ENCODE results near the gene MARF1. TPM values are rescaled to one million over a fixed set of nuclear protein-coding genes. Genes with fewer than 3 reads are reported as not detected.
A peak's percentile ranks its signal among the peaks of the same experiment; 100 is the strongest.

The MARF1 gene
- total and polyA plus RNA-seq, 3 experiments from 2014 or later: 16.9 to 75.3 (median 69.0) TPM

DNA sequence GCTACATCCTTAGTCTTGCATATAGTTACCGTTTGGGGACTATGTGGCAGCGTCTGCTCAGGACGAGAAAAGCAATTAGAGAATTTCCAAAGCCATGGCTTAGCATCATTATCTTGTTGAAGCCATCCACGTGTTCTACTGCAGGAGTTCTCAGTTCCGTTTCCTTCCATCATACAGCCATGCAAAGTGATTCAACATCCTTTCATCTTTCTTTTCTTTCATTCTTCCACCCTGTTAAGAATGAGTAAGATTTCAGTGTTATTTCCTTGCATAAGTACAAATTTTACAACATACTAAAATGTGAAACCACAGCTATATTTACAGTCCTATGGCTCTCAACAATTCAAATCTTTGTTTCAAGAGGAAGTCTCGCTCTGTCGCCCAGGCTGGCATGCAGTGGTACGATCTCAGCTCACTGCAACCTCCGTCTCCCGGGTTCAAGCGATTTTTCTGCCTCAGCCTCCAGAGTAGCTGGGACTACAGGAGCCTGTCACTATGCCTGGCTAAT lies 3.8 kb downstream of the MARF1 start:
- peak in 1 of 5 donors; percentile 46 for DNase-seq
- CTCF ChIA-PET: no interaction called here
- Histone ChIP-seq H3K4me1 (ENCODE audit: insufficient read depth, low read length) (peaks cover 65% of the 10 kb centered on the region), H3K36me3 (ENCODE audit: insufficient read depth, low read length) (peaks cover 30% of the 10 kb centered on the region), H3K27me3 (ENCODE audit: insufficient read depth, low read length, poor library complexity, severe bottlenecking) (no peaks in the 10 kb centered on the region), H3K9me3 (ENCODE audit: low read length) (no peaks in the 10 kb centered on the region), H3K4me3 (ENCODE audit: low read length) (no peak overlapping the region), H3K27ac (ENCODE audit: low read depth, low read length) (no peak overlapping the region)
- peak overlapping the region; percentile 1 to 88 (median 84) for H3K27ac Mint-ChIP-seq
- POLR2A ChIA-PET: interaction anchor here (0.6 kb wide), 1 partner anchor 20 kb away, joined by 12 read pairs; no protein-coding TSS in a partner anchor
- no peaks in the 10 kb centered on the region for H3K27me3 Mint-ChIP-seq
- H3K36me3 Mint-ChIP-seq: peaks cover 0 to 68% (median 20%) of the 10 kb centered on the region in 3 donors
- no peaks in the 10 kb centered on the region for H3K9me3 Mint-ChIP-seq
- H3K4me3 Mint-ChIP-seq: peak overlapping the region; percentile 37 to 66 (median 46)
- H3K4me1 Mint-ChIP-seq: peaks cover 66 to 84% (median 67%) of the 10 kb centered on the region in 3 donors

DNA sequence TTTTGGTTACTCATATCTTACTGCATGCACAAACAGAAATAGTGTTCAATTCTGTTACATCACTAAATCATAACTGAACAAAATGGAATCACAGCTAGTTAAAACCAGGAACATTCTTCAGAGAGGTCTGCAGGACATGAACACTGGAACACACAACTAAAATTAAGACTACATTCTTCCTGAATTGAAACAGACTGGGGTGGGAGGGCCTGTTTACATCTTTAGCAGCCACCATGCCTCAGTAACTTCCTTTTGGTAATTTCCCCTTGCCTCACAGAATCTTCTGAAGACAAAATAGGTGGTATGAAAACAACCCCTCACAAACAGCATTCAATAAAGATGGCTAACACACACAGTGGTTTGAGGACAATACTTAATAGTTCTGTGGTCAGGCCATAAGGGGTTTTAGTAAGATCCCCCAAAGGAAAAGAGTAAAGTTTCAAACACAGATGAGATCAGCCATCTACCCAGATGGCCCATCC lies 6.5 kb downstream of the MARF1 start:
- Mint-ChIP-seq H3K4me1 (peaks cover 56 to 87% (median 58%) of the 10 kb centered on the region in 3 donors), H3K9me3 (no peaks in the 10 kb centered on the region), H3K4me3 (peak overlapping the region; percentile 21 to 68 (median 60)), H3K27me3 (no peaks in the 10 kb centered on the region), H3K36me3 (peaks cover 18 to 84% (median 34%) of the 10 kb centered on the region in 3 donors), H3K27ac (peak overlapping the region; percentile 77 to 92 (median 92))
- Histone ChIP-seq H3K36me3 (ENCODE audit: insufficient read depth, low read length) (peaks cover 50% of the 10 kb centered on the region), H3K4me3 (ENCODE audit: low read length) (peak overlapping the region; percentile 16), H3K27me3 (ENCODE audit: insufficient read depth, low read length, poor library complexity, severe bottlenecking) (no peaks in the 10 kb centered on the region), H3K9me3 (ENCODE audit: low read length) (no peaks in the 10 kb centered on the region), H3K4me1 (ENCODE audit: insufficient read depth, low read length) (peaks cover 49% of the 10 kb centered on the region), H3K27ac (ENCODE audit: low read depth, low read length) (peak overlapping the region; percentile 13)
- POLR2A ChIA-PET: no interaction called here
- DNase-seq: peak in 2 of 5 donors; percentile 20 to 66
- CTCF ChIA-PET: no interaction called here

DNA sequence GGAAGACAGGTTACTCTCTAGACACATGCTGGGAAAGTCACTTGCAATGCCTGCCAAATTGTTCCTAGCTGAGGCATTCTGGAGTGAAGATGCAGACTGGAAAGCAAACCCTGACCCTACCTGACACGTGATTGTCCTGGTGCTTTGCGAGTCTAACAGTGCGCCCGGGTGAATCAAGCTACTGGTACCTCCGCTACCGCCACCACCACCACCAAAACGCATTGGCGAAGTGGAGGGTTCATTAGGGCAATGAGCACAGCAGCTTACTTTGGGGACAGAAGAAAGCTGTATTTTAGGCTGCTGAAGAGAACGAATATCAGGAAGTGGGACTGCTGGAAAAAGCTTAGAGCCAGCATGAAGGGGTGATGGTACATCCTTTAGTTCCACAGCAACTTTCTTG lies 7.0 kb downstream of the MARF1 start:
- peaks cover 18 to 86% (median 36%) of the 10 kb centered on the region in 3 donors for H3K36me3 Mint-ChIP-seq
- peak overlapping the region in 5 of 7 donors; percentile 39 to 68 (median 64) for H3K4me3 Mint-ChIP-seq
- Histone ChIP-seq H3K27ac (ENCODE audit: low read depth, low read length) (no peak overlapping the region), H3K36me3 (ENCODE audit: insufficient read depth, low read length) (peaks cover 50% of the 10 kb centered on the region), H3K4me3 (ENCODE audit: low read length) (no peak overlapping the region), H3K27me3 (ENCODE audit: insufficient read depth, low read length, poor library complexity, severe bottlenecking) (no peaks in the 10 kb centered on the region), H3K4me1 (ENCODE audit: insufficient read depth, low read length) (peaks cover 43% of the 10 kb centered on the region), H3K9me3 (ENCODE audit: low read length) (no peaks in the 10 kb centered on the region)
- no peaks in the 10 kb centered on the region for H3K9me3 Mint-ChIP-seq
- no peak for DNase-seq
- H3K27ac Mint-ChIP-seq: peak overlapping the region; percentile 77 to 92 (median 92)
- ChIA-PET POLR2A (no interaction called here), CTCF (no interaction called here)
- peaks cover 51 to 85% (median 54%) of the 10 kb centered on the region in 3 donors for H3K4me1 Mint-ChIP-seq
- no peaks in the 10 kb centered on the region for H3K27me3 Mint-ChIP-seq

DNA sequence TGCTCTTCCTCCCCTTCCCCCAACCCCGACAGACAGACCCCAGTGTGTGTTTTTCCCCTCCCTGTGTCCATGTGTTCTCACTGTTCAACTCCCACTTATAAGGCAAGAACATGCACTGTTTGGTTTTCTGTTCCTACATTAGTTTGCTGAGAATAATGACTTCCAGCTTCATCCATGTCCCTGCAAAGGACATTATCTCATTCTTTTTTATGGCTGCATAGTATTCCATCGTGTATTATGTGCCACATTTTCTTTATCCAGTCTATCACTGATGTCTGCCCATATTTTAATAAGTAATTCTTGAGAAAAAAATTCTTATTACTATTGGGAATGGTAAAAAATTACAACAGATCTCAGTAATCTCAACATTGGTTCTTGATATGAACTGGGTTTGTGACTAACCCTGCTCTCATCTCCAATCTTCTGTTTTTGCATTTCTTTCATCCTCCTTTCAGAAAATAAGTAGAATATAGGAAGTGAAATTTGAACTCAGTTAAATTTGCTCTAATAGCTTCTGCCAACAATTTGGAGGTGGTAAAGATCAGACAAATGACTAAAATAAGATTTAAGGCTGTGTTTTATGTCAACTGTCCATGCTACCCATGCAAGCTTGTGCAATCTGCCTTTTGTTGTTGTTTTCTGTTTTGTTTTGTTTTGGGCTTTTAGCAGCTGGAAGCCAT lies 11.1 kb downstream of the MARF1 start:
- no peak for DNase-seq
- Mint-ChIP-seq H3K9me3 (no peaks in the 10 kb centered on the region), H3K27me3 (no peaks in the 10 kb centered on the region), H3K4me3 (no peak overlapping the region), H3K36me3 (peaks cover 23 to 86% (median 28%) of the 10 kb centered on the region in 3 donors), H3K4me1 (peaks cover 24 to 64% (median 31%) of the 10 kb centered on the region in 3 donors), H3K27ac (peak overlapping the region in 2 of 8 donors; percentile 17 to 29)
- Histone ChIP-seq H3K4me1 (ENCODE audit: insufficient read depth, low read length) (peaks cover 16% of the 10 kb centered on the region), H3K36me3 (ENCODE audit: insufficient read depth, low read length) (peaks cover 55% of the 10 kb centered on the region), H3K27me3 (ENCODE audit: insufficient read depth, low read length, poor library complexity, severe bottlenecking) (no peaks in the 10 kb centered on the region), H3K9me3 (ENCODE audit: low read length) (no peaks in the 10 kb centered on the region), H3K4me3 (ENCODE audit: low read length) (no peak overlapping the region), H3K27ac (ENCODE audit: low read depth, low read length) (no peak overlapping the region)
- POLR2A ChIA-PET: interaction anchor here (1.6 kb wide), 1 partner anchor 12 kb away, joined by 4 read pairs; no protein-coding TSS in a partner anchor
- CTCF ChIA-PET: interaction anchor here (0.9 kb wide), 1 partner anchor 11 kb away, joined by 4 read pairs; the partner anchor contains the start of gene MARF1

DNA sequence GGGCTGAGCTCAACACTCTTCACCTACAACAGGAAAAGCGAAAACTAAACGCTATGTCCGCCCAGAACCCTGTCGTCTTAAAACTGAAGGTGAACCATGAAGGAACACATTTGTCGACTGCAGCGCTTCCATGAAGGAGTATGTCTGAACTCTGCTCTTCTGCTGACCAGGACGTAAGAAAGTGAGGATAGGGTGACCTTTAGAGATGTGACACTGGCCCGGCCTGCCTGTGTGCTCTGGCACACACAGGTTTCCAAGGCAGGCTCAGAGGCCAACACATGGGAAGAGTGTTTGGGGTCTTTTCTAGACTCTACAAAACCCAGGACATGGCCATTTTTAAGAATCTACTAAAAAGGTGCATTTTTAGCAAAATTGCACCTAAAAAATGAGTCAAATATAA lies 21.1 kb downstream of the MARF1 start:
- peak overlapping the region in 2 of 8 donors; percentile 27 to 70 for H3K27ac Mint-ChIP-seq
- Histone ChIP-seq H3K4me3 (ENCODE audit: low read length) (no peak overlapping the region), H3K9me3 (ENCODE audit: low read length) (no peaks in the 10 kb centered on the region), H3K27ac (ENCODE audit: low read depth, low read length) (no peak overlapping the region), H3K36me3 (ENCODE audit: insufficient read depth, low read length) (peaks cover 76% of the 10 kb centered on the region), H3K4me1 (ENCODE audit: insufficient read depth, low read length) (no peaks in the 10 kb centered on the region), H3K27me3 (ENCODE audit: insufficient read depth, low read length, poor library complexity, severe bottlenecking) (no peaks in the 10 kb centered on the region)
- ChIA-PET POLR2A (no interaction called here), CTCF (interaction anchor here (0.9 to 1.6 kb wide), 2 partner anchors 25 to 66 kb away, joined by 3 to 4 read pairs; no protein-coding TSS in a partner anchor)
- H3K4me1 Mint-ChIP-seq: peaks cover 0 to 5% (median 0%) of the 10 kb centered on the region in 3 donors
- H3K36me3 Mint-ChIP-seq: peaks cover 12 to 90% (median 37%) of the 10 kb centered on the region in 3 donors
- no peak overlapping the region for H3K4me3 Mint-ChIP-seq
- no peaks in the 10 kb centered on the region for H3K27me3 Mint-ChIP-seq
- no peaks in the 10 kb centered on the region for H3K9me3 Mint-ChIP-seq
- no peak for DNase-seq

DNA sequence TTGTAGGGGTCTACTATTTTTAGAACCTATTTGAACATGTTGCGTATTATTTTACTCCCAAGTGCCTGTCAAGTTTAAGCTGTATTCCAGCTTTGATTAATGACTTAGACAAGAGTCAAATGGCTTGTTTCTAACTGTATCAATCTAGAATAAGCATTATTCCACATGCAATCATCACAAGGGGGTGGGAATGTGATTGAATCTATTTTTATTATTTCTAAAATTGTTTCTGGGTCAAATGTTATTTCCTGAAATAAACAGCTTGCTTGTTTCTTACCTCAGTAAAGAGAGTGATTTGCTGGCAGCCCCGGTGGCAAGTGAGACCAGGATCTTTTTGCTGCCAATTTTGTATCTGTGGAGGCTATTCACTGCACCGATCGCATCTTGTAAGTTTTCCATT lies 21.5 kb downstream of the MARF1 start:
- peaks cover 16 to 91% (median 41%) of the 10 kb centered on the region in 3 donors for H3K36me3 Mint-ChIP-seq
- ChIA-PET POLR2A (no interaction called here), CTCF (interaction anchor here (0.9 to 1.6 kb wide), 2 partner anchors 25 to 67 kb away, joined by 3 to 4 read pairs; no protein-coding TSS in a partner anchor)
- peaks cover 81% of the 10 kb centered on the region for H3K36me3 ChIP-seq (ENCODE audit: insufficient read depth, low read length)
- no peak overlapping the region for H3K27ac ChIP-seq (ENCODE audit: low read depth, low read length)
- no peak overlapping the region for H3K4me3 Mint-ChIP-seq
- no peaks in the 10 kb centered on the region for H3K9me3 Mint-ChIP-seq
- no peak overlapping the region for H3K4me3 ChIP-seq (ENCODE audit: low read length)
- H3K4me1 Mint-ChIP-seq: peaks cover 0 to 5% (median 0%) of the 10 kb centered on the region in 3 donors
- no peaks in the 10 kb centered on the region for H3K27me3 ChIP-seq (ENCODE audit: insufficient read depth, low read length, poor library complexity, severe bottlenecking)
- no peaks in the 10 kb centered on the region for H3K27me3 Mint-ChIP-seq
- peak overlapping the region in 1 of 8 donors; percentile 70 for H3K27ac Mint-ChIP-seq
- no peaks in the 10 kb centered on the region for H3K4me1 ChIP-seq (ENCODE audit: insufficient read depth, low read length)
- no peak for DNase-seq
- H3K9me3 ChIP-seq (ENCODE audit: low read length): no peaks in the 10 kb centered on the region

DNA sequence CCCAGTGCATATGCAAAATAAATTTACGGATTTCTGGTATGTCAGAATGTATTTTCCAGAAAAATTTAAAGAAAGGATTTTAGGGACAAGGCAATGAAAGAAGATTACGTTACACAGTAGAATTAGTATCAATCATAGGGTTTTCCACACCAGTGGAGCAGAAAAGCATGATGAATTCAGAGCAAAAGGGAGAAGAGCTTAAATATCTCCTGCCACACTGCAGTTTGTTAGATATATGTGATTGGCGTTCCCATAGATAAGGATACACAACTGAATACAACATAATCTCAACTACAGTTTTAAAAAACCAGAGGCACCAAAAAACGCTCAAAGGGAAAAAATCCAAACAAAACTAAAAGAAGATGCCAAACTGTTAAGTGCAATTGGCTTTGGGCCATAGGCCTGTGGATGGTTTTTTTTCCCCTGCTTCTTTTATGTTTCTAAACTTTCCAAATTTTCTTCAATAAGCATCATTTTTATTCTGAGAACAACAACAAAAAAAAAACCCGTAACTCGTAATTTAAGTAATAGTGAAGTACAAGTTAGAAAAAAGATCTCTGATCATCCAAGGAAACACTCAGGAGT lies 22.3 kb downstream of the MARF1 start:
- no peak overlapping the region for H3K4me3 ChIP-seq (ENCODE audit: low read length)
- Mint-ChIP-seq H3K9me3 (no peaks in the 10 kb centered on the region), H3K4me1 (peaks cover 0 to 3% (median 0%) of the 10 kb centered on the region in 3 donors), H3K36me3 (peaks cover 18 to 92% (median 45%) of the 10 kb centered on the region in 3 donors), H3K4me3 (no peak overlapping the region), H3K27me3 (no peaks in the 10 kb centered on the region), H3K27ac (peak overlapping the region in 1 of 8 donors; percentile 35)
- no peak overlapping the region for H3K27ac ChIP-seq (ENCODE audit: low read depth, low read length)
- H3K27me3 ChIP-seq (ENCODE audit: insufficient read depth, low read length, poor library complexity, severe bottlenecking): no peaks in the 10 kb centered on the region
- H3K4me1 ChIP-seq (ENCODE audit: insufficient read depth, low read length): no peaks in the 10 kb centered on the region
- POLR2A ChIA-PET: no interaction called here
- peaks cover 84% of the 10 kb centered on the region for H3K36me3 ChIP-seq (ENCODE audit: insufficient read depth, low read length)
- DNase-seq: no peak
- CTCF ChIA-PET: no interaction called here
- no peaks in the 10 kb centered on the region for H3K9me3 ChIP-seq (ENCODE audit: low read length)

DNA sequence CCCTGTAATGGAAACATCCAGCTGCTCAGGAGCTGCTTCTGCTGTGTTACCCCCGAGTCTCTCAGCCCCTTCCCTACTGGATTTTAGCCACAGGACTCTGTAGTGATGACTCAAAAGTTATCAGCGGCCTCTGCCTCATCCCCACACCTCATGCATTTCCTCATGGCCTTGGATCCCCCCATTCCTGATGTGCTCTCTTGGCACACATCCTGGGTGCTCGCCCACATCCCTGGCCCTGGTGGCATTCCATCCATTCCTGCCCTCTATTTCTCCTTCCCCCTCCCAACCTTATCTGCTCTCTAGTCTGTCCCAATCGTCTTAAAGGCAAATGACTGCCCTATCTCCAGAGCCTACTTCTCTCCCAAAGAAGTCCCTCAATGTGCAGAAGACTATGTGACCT lies 24.6 kb downstream of the MARF1 start:
- POLR2A ChIA-PET: no interaction called here
- Mint-ChIP-seq H3K27ac (peak overlapping the region in 5 of 8 donors; percentile 24 to 74 (median 34)), H3K27me3 (no peaks in the 10 kb centered on the region), H3K4me1 (no peaks in the 10 kb centered on the region), H3K9me3 (no peaks in the 10 kb centered on the region), H3K36me3 (peaks cover 15 to 89% (median 36%) of the 10 kb centered on the region in 3 donors), H3K4me3 (no peak overlapping the region)
- H3K4me3 ChIP-seq (ENCODE audit: low read length): no peak overlapping the region
- CTCF ChIA-PET: no interaction called here
- H3K36me3 ChIP-seq (ENCODE audit: insufficient read depth, low read length): peaks cover 62% of the 10 kb centered on the region
- DNase-seq: no peak
- H3K4me1 ChIP-seq (ENCODE audit: insufficient read depth, low read length): no peaks in the 10 kb centered on the region
- no peaks in the 10 kb centered on the region for H3K27me3 ChIP-seq (ENCODE audit: insufficient read depth, low read length, poor library complexity, severe bottlenecking)
- no peaks in the 10 kb centered on the region for H3K9me3 ChIP-seq (ENCODE audit: low read length)
- H3K27ac ChIP-seq (ENCODE audit: low read depth, low read length): no peak overlapping the region

Data from CD8-positive, alpha-beta memory T cell (primary cell).